ENCODE results near the gene SEMA5A.

Gene SEMA5A

DNA sequence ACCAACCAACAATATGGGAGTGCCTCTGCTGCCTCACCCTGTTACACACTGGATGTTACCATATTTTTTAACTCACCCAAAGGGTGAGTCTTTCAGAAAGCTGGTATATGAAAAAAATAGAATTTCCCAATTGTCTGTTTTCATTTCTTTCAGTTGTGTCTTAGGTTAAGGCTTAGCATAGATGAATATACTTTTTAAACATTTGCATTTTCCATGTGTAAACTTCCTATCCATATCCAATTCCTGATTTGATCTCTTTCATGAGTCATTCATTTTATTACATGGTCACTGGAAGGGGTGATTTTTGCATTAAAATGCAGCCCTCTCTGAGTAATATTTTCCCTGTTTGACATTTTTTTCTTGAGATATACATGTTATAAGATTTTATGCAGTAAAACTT is 406.5 kb downstream of the SEMA5A start:
- DNase-seq (ENCODE audit: low read depth in 2 of 3, low spot score in 1 of 3) = no peak

DNA sequence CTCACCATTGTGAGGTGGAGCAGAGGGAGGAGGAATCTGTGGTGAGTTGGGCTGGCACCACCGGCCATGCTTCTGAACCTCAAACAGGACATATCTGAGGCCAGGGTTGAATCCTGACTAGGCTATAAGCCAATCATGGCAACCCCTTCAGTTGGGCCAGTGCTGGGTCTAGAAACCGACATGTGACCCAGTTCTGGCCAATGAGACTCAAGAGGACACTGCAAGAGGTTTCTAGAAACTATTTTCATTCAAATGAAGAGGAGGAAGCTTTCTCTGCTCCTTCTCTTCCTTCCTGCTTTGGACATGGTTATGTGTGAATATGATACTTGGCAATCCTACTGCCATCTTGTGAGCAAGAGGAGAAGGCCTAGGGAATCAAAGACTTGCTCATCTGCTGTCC is 417.7 kb downstream of the SEMA5A start:
- no peak for DNase-seq (ENCODE audit: low read depth in 2 of 3, low spot score in 1 of 3)

DNA sequence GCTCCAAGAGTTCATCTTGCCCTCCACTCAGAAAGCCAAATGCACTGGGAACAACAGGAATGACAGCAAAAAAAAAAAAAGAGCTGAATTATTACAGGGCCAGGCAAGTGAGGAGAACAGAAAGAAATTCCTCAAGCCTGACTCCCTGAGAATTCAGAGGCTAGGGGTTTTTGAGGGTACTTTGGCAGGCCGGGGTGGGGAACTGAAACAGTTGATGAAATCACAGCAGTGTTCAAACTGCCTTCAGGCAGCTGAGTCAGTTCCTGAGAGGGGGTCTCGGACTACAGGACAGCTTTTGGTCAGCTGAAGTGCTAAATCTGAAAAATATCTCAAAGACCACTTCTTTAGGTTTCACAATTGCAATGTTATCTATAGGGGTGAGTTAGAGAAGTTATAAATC is 419.4 kb downstream of the SEMA5A start:
- DNase-seq (ENCODE audit: low read depth in 2 of 3, low spot score in 1 of 3) = no peak

DNA sequence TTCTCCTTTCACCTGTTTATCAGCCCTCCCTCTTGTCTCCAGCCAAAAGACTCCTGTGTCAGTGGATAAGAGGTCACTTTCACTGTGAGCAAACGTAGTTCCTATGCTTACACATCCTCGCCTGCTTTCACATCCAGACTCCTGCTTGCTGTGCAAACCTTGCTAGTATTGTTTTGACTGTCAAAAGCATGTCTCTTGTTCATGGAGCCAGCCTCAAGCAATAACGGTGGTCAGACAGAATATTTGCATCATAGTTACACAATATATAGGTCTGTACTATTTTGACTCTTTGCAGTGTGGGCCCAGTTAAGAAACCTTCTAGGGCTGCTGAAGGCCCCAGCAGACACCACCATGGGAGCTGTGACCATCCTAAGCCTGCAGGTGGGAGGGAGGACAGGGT is 420.0 kb downstream of the SEMA5A start:
- no peak for DNase-seq (ENCODE audit: low read depth in 2 of 3, low spot score in 1 of 3)

DNA sequence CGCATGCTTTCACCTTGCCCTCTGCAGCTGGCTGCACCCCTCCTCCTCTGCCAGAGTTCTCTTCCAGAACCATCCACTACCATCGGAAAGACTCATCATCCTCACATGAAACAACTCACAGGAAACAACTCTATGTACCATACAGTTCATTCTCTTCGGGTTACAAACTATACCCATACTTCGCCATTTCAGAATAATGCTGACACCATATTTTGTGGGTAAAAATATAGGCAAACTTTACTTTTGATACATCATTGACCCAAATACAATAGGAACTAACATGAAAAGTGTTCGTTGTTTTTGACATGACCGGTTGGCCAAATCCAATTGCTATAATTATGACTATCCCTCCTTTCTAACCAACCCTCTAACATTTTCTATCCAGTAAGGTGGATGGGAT is 421.0 kb downstream of the SEMA5A start:
- no peak for DNase-seq (ENCODE audit: low read depth in 2 of 3, low spot score in 1 of 3)

DNA sequence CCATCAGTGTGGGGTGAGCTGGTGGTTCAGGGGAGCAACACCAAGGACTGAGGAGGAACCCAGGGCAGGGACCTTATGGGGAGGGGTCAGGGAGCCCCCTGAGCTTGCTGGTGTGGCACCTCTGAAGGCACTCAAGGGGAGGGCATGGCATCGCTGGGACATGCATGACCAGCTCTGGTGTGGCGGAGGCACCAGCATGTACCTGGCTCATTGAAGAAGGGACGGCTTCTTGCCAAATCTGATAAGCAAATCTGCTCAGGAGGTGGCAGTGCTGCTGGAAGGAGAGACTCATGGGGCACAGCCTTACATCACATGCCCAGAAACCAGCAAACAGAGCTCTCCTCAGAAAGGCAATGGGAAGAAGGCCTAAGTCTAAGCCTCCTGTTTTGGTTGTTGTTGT is 421.8 kb downstream of the SEMA5A start:
- no peak for DNase-seq (ENCODE audit: low read depth in 2 of 3, low spot score in 1 of 3)

DNA sequence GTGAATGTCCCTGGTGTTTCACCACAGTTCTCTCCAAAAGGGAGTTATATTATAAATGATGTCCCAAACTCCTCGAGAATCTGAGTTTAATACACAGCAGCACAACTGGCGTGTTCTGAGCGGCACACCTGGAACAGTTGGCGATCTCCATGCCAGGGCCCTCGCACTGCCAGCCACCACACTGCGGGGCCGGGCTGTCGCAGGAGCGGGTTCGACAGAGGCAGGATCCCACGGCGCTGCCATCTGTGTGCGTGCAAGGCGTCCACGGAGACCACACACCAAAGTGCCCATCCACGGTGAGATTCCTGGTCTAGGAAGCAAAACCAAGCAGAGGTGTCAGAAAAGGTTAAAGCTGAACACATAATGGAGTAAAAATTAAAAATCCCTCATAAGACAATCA is 423.3 kb downstream of the SEMA5A start:
- DNase-seq (ENCODE audit: low read depth in 2 of 3, low spot score in 1 of 3) = no peak

DNA sequence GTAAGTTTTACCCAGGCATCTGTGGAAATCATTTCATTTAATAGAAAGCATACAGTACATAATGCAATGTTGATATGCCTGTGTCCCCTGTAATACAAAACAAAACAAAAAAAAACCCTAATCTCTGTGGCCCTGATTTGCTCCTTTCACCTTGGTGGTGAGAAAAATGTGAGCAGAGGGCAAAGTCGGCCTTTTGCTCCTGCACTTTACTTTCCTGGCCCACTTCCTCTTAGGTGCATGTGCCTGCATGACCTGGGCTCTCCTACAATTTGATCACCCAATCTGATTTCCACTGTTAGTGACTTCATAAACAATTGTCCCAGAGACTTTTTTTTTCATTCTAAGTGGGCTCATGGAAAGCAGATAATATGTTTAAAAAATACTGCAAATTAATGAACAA is 424.3 kb downstream of the SEMA5A start:
- DNase-seq (ENCODE audit: low read depth in 2 of 3, low spot score in 1 of 3) = no peak

DNA sequence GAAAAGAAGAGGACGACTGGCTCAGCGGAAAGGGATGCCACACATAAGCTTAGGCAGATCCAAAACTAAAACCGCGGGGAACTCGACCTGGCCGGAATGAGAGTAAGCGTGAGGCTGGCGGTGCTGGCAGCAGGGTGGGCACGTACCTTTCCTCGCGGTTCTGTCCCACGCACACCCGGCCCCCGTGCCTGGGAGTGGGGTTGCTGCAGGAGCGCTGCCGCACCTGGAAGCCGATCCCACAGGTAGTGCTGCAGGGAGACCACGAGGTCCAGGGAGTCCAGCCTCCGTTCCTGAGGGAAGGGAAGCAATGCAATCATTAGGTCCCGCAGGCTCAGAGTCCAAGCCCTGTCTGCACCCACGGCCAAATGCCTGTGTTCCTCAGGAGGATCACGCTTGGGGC is 427.0 kb downstream of the SEMA5A start:
- no peak for DNase-seq (ENCODE audit: low read depth in 2 of 3, low spot score in 1 of 3)

DNA sequence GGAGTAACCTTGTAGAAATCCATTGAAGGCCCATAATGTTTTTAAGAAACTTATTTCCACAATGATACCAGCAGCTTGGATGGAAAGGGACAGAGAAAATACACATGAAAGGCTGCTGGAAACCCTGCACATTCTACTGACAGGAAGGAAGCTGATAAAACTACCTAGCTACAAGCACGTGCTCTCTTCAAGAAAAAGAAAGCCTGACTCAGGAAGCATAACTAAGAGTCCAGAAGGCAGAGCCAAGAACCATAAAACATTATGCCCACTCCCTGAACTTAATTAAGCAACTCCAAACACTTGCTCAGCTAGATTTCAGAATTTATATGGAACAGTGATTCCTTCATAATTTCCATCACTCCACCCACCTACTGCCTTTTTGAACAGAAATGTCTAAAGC is 430.8 kb downstream of the SEMA5A start:
- DNase-seq (ENCODE audit: low read depth in 2 of 3, low spot score in 1 of 3) = no peak

DNA sequence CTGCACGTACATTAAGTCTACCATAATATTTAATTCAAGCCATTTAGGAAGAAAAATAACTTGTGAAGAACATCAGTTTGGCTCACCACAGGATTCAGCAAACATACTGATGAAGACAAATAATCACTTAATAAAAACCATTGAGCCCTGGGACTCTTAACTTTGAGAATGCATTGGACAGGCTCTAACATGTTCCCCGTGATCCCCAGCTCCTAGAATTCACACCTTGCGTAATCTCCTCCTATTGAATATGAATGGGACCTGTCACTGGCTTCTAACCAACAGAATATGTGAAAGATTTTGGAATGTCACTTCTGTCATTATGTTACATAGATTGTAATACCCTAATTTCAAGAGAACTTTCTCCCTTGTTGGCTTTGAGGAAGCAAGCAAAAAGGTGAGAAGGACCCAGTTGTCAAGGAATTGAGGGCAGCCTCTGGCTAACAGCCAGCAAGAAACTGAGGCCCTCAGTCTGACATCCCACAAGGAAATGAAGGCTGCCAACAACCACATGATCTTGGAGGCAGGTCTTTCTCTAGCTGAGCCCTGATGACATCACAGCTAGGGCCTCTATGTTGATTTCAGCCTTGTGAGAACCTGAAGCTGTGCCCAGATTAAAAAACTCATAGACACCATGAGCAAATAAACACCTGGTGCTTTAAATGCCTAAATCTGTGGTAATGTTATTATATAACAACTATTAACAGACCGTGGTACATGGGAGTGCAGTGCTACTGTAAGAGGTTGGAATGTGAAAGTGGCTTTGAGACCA is 433.2 kb downstream of the SEMA5A start:
- DNase-seq (ENCODE audit: low read depth in 2 of 3, low spot score in 1 of 3) = no peak

DNA sequence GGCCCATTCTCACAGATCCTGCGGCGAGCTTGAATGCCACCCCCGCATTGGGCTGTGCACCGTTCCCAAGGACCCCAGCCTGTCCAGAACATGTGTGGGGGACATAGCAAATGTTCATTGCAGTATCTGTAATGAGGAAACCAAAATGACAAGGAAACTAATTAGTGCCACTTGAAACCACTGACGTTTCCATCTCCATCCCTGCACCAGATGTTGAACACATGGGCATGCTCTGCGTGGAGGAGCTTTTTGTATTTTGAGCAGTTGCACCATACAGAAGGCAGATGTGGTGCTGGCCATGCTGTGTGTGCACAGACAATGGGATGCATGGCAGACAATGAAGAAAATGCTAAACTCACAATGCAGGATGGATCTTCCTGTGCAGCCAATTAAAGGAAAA is 437.7 kb downstream of the SEMA5A start:
- no peak for DNase-seq (ENCODE audit: low read depth in 2 of 3, low spot score in 1 of 3)

DNA sequence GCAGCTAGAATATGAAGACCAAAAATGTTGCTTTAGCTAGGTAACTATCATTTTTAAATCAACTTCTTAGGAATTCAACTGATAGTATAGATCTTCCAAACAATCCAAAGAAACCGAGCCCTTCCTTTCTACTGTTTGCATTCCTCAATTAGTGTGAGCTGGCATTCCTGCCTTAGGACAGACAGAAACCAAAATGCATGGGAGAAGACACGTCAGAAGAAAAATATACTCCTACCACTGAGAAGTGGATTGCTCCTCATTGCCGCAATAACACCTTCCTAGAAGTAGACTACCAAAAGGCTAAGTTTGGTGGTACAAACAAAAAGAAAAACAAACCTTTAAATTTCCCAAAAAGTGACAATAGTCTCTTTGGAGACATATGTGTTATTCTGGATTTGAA is 440.0 kb downstream of the SEMA5A start:
- DNase-seq (ENCODE audit: low read depth in 2 of 3, low spot score in 1 of 3) = no peak

DNA sequence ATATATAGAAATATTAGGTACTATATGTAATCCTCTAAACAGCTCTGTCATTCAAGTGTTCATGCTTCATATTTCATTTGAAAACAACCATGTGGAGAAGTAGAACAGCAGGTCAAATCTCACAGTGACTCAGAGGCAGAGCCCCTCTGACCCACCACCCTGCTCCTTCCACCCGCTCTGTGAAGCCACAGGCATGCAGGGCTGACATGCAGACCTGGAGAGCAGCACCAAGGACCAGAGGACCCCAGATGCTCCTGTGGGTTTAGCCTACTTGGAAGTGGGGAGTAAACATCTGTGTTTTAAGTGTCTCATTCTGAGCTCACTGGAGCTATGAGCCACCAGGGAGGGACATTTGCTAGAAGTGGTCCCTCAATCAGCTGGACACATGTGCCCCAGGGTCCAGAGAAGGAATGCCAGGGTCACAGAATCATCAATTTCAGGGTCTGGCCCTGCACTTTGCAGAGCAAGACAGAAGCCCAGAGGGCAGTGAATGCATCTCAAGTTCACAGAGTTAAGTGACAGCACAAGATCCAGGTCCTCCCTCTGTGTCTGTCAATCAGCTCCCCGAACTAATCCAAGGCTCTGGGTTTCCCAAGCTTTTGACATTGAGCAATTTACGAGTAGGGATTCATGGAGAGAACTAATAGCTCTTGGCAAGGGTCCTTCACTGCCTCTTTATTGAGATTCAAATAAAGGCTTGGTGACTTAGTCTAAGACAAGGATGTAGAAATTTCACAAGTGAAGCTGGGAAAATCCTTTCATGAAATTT is 441.1 kb downstream of the SEMA5A start:
- no peak for DNase-seq (ENCODE audit: low read depth in 2 of 3, low spot score in 1 of 3)

DNA sequence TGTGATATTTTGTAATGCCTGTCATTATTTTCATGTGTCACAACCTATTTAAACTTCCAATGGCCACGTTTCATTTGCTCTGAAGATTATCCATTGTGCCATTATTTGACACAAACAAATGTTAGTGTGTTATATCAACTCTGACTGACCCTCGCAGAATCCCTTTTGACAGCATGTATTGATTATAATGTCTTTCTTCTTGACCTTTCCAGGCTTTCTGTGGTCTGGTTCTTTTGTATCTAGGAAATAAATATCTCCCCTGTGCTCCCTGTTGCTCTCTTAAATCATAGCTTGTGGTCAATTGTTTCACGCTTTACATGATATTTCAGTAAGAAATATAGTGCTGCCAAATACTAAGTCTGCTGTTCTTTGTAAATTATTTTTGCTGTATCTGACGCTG is 442.6 kb downstream of the SEMA5A start:
- no peak for DNase-seq (ENCODE audit: low read depth in 2 of 3, low spot score in 1 of 3)

DNA sequence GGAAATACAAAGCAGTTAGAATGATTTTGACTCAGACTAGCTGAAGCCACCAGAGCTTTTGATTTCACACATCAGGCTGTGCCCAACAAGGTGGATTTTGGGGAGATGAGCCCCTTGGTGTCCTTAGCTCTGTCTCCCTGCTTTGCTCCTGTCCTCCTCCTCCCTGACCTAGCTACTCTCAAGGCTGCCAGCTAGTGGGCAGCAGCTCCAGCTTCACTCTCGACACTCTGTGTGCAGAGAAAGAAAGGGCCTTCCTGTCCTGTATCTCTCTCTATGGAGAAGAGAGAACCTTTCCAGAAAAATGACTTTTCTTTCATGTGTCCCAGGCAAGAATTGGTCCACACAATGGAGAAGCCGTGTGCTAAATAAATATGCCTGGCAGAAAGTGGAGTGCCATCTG is 446.2 kb downstream of the SEMA5A start:
- DNase-seq (ENCODE audit: low read depth in 2 of 3, low spot score in 1 of 3) = no peak

DNA sequence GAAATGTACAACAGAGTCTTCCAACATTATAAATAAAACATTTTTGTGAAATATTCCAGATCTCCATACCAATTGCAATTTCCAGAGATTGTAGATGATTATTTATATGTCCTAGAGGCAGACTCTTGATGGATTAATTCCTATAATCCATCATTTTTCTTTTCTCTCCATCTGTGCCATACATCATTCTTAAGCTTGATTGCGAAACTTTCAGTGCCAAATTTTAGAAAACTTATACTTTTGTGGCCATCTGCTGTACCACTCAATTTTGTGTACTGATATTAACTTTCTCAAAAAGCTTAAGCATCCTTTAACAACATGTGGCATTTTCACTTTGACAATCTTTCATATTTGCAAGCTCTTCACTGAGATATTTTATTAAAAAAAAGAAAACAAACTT is 446.9 kb downstream of the SEMA5A start:
- no peak for DNase-seq (ENCODE audit: low read depth in 2 of 3, low spot score in 1 of 3)

DNA sequence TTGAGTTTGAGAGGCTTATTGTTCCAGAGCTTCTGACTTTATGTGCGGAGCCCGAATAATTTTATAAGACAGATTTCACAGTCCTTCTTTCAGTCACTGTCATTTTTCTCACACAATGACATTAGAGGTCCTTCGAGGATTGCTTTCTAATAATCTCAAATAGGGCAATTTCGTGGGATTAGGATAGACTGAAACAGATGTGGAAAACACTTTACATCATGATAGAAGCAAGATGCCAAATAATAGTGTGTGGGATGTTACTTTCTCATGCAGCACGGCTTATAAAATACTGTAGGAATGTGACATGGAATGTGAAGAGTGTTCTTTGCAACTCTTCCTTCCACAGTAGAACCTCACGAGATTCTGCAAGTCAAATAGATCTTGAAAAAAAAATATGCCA is 451.3 kb downstream of the SEMA5A start:
- no peak for DNase-seq (ENCODE audit: low read depth in 2 of 3, low spot score in 1 of 3)

DNA sequence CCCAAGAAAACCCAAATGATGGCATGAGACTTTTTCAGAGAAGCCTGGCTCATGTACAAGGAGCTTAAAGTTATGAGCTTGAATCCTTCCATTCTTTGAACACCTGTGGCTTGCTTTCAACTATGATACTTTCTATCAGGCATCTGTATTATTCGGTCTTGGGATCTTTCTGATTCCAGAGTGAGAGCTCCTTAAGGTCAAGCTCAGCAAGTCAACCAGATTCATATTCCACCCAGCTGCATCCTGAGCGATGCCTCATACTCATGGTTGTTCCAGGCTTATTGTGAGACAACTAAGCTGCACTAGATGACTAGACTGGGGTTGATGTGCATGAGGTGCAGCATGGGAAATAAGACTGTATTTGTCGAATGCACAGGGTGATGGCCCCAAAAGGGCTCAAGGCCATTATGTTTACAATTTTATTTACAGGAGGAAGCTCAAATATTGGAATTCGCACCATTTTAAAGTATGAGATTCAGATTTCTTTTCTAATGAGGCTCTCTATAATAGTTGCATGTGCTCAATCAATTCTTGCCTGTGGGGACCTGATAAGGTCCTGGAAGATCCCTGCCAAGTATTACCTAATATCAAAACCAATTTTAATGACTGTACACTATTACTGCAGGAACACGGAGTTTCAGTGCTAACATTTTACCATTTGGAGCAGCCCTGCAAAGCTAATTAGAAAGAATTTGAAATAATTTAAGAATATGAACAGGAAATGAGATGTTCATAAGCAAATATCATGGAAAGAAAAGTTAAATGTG is 453.8 kb downstream of the SEMA5A start:
- no peak for DNase-seq (ENCODE audit: low read depth in 2 of 3, low spot score in 1 of 3)

DNA sequence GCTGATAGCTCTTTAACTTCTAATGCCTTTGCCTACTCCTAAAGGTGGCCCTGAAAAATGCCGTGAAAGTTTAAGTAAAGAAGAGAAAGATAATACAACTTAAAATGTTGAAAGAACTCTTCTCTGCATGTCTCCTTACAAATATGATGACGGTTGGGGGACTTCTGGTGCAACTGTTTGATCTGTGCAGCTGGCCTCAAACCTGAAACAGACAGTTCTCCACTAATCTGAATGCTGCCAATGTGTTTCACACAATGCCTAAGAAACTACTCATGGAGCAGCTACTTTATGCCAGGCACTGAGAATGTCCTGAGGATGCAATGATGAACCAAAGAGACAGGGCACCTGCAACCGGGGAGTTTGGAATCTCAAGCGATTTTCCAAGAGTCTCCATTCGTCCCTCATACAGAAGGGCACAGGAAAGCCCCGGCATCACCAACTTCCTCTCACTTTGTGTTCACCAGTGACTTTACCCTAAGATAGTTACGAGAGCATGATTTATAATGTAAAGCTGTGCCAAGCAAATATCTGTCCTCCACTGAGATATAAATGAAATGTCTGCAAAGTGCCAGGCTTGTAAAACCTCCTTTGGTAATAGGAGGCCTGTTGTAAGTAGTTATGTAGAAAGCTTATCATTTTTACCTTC is 455.4 kb downstream of the SEMA5A start:
- no peak for DNase-seq (ENCODE audit: low read depth in 2 of 3, low spot score in 1 of 3)

DNA sequence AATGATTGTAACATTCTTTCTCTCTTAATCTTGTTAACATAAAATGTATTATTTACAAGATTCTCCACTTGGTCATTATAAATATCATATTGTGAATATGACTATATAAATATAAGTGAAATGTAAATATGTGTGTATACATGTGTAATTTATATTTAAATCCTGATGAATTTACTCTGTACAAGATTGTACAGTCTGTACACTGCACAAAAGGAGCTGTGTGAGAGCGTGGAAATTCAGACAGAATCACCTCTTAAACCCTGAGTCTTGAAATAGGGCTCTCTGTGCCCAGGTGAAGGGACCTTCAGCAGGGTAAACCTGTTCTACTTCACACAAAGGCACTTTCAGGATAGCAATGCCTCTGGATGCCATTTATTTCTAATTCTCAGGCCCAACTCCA is 456.0 kb downstream of the SEMA5A start:
- no peak for DNase-seq (ENCODE audit: low read depth in 2 of 3, low spot score in 1 of 3)

DNA sequence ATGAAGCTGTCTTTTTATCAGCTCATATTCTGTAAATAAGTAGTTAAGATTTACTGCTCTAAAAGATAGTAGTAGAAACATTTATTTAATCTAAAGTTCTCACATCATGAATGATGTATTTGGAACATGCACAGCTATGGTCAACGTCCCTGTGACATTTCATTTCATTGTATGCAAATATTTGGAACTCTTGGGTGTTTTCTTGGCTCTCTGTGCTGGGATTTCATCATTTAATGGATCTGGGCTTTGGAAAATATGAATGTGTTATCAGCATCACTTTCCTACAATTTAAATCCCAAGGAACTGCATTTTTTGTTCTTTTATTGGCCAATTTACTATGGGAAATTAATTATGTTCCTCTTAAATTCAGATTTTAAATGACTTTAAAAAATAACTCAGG is 462.9 kb downstream of the SEMA5A start:
- no peak for DNase-seq (ENCODE audit: low read depth in 2 of 3, low spot score in 1 of 3)
